A673 (cell line): ENCODE measurements around the gene ARPC1B. TPM values are rescaled to one million over a fixed set of nuclear protein-coding genes. Genes with fewer than 3 reads are reported as not detected.

ENCODE experiments used
- BruUV-seq: library from RNA; stranded (reverse); fragments of 400-500 nt; replicated peaks from 2 replicates; lab custom pipeline; 2021; lab: Mats Ljungman, UMichigan
- CTCF ChIA-PET: fragments of 300-600 bp; sonication (Branson Sonifier 250); formaldehyde crosslinking; loops from one replicate; lab custom pipeline; 2022; ENCODE audit warnings: antibody characterized with exemption; lab: Charles Lee
- POLR2A ChIA-PET: fragments of 300-600 bp; sonication (Branson Sonifier 250); formaldehyde crosslinking; loops from one replicate; lab custom pipeline; 2022; ENCODE audit warnings: antibody characterized with exemption; ENCODE audit not compliant: low non-redundant PET; lab: Charles Lee
- DNase-seq: peaks from one replicate; pipeline ENCODE4 v3.0.0-alpha.2; 2015; ENCODE audit warnings: low spot score
- H3K27ac ChIP-seq: fragments of 200-600 bp; sonication (generic); 2 replicates; pipeline ENCODE4 v1.5.1; 2016; ENCODE audit warnings: mixed run types, low read depth, mild to moderate bottlenecking, mixed read lengths, antibody characterized with exemption, low read length; ENCODE audit not compliant: poor library complexity, severe bottlenecking
- H3K27me3 ChIP-seq: fragments of 200-600 bp; sonication (generic); replicated peaks from 2 replicates; pipeline ENCODE4 v1.6.1; 2017; ENCODE audit warnings: mixed run types, low read depth, mild to moderate bottlenecking, mixed read lengths, antibody characterized with exemption, low read length; ENCODE audit not compliant: insufficient read depth, poor library complexity
- H3K36me3 ChIP-seq: fragments of 200-600 bp; sonication (generic); 2 replicates; pipeline ENCODE4 v1.6.1; 2016; ENCODE audit warnings: mixed run types, mild to moderate bottlenecking, mixed read lengths, antibody characterized with exemption, low read length; ENCODE audit not compliant: insufficient read depth, poor library complexity, severe bottlenecking
- H3K4me1 ChIP-seq: fragments of 200-600 bp; sonication (generic); 2 replicates; pipeline ENCODE4 v1.6.1; 2017; ENCODE audit warnings: mixed run types, mild to moderate bottlenecking, mixed read lengths, antibody characterized with exemption, low read length; ENCODE audit not compliant: insufficient read depth, poor library complexity, severe bottlenecking
- H3K4me3 ChIP-seq: fragments of 200-600 bp; sonication (generic); 2 replicates; pipeline ENCODE4 v1.5.1; 2016; ENCODE audit warnings: low read depth, mixed run types, mild to moderate bottlenecking, mixed read lengths, low read length; ENCODE audit not compliant: poor library complexity, severe bottlenecking
- H3K9me3 ChIP-seq: fragments of 200-600 bp; sonication (generic); 2 replicates; pipeline ENCODE4 v1.6.1; 2016; ENCODE audit warnings: mixed run types, low read depth, mild to moderate bottlenecking, mixed read lengths, antibody characterized with exemption, low read length; ENCODE audit not compliant: poor library complexity, severe bottlenecking
- CTCF ChIP-seq: fragments of 300-800, 200-600 bp; sonication (generic); conservative IDR thresholded peaks from 2 replicates; pipeline ENCODE4 v1.5.1; 2017; ENCODE audit warnings: low read depth, mild to moderate bottlenecking, antibody characterized with exemption, low read length, moderate library complexity, mixed read lengths
- EZH2 ChIP-seq: fragments of 200-600 bp; sonication (generic); IDR thresholded peaks from 2 replicates; pipeline ENCODE4 v1.6.1; 2017; ENCODE audit warnings: borderline replicate concordance, low read depth, mild to moderate bottlenecking, mixed read lengths, antibody characterized with exemption, low read length; ENCODE audit not compliant: poor library complexity, severe bottlenecking
- intact Hi-C: fragments of 100-400 bp; cut with micrococcal nuclease; formaldehyde crosslinking; loops from one replicate; pipeline ENCODE4 v1.10.0; 2022; ENCODE audit not compliant: unreplicated experiment
- total RNA-seq: library from RNA; stranded (reverse); gene quantifications from 2 replicates; pipeline ENCODE4 v1.2.3, GENCODE V29; 2021

Gene ARPC1B
- total RNA-seq, 1 experiment from 2014 or later, result 29.9 TPM

GRCh38 chr7:99387912-99388311 is 13.4 kb downstream of the ARPC1B start:
- intact Hi-C loops, result no loop called here
- CTCF ChIA-PET, result no interaction called here
- peaks cover 5% of the 10 kb centered on the region for H3K36me3 ChIP-seq

GRCh38 chr7:99389772-99390171 is 15.2 kb downstream of the ARPC1B start:
- BruUV-seq, result no TSS peak
- Histone ChIP-seq H3K4me1 (peaks cover 4% of the 10 kb centered on the region), H3K36me3 (peaks cover 10% of the 10 kb centered on the region), H3K9me3 (no peaks in the 10 kb centered on the region), H3K27me3 (no peaks in the 10 kb centered on the region), H3K4me3 (no peak overlapping the region), H3K27ac (no peak overlapping the region)
- CTCF ChIA-PET, result no interaction called here
- DNase-seq, result no peak
- TF ChIP-seq CTCF (no peak), EZH2 (no peak)
- POLR2A ChIA-PET, result no interaction called here
- intact Hi-C loops, result no loop called here

More at GRCh38 chr7:99387912-99388311, 13.4 kb downstream of the ARPC1B start:
- DNase-seq, result no peak
- no peak overlapping the region for H3K27ac ChIP-seq
- POLR2A ChIA-PET, result no interaction called here
- H3K4me3 ChIP-seq, result no peak overlapping the region
- TF ChIP-seq EZH2 (no peak), CTCF (no peak)
- H3K4me1 ChIP-seq, result no peaks in the 10 kb centered on the region
- H3K9me3 ChIP-seq, result no peaks in the 10 kb centered on the region
- no TSS peak for BruUV-seq
- H3K27me3 ChIP-seq, result no peaks in the 10 kb centered on the region

GRCh38 chr7:99390941-99391602 is 16.5 kb downstream of the ARPC1B start:
- no peak for DNase-seq
- POLR2A ChIA-PET, result no interaction called here
- no peaks in the 10 kb centered on the region for H3K27me3 ChIP-seq
- peaks cover 15% of the 10 kb centered on the region for H3K36me3 ChIP-seq
- intact Hi-C loops, result no loop called here
- CTCF ChIA-PET, result no interaction called here
- no TSS peak for BruUV-seq
- H3K4me1 ChIP-seq, result peaks cover 4% of the 10 kb centered on the region
- TF ChIP-seq EZH2 (no peak), CTCF (no peak)
- no peaks in the 10 kb centered on the region for H3K9me3 ChIP-seq
- H3K27ac ChIP-seq, result no peak overlapping the region
- H3K4me3 ChIP-seq, result no peak overlapping the region
